GM18517 (cell line): ENCODE measurements around the gene SETD1A.

Experiments
- ATAC-seq: cut with Tn5 transposase; IDR thresholded peaks from one replicate; pipeline ENCODE4 v1.9.1; 2021; ENCODE audit warnings: mild to moderate bottlenecking, moderate library complexity; ENCODE audit not compliant: unreplicated experiment

The SETD1A gene

DNA sequence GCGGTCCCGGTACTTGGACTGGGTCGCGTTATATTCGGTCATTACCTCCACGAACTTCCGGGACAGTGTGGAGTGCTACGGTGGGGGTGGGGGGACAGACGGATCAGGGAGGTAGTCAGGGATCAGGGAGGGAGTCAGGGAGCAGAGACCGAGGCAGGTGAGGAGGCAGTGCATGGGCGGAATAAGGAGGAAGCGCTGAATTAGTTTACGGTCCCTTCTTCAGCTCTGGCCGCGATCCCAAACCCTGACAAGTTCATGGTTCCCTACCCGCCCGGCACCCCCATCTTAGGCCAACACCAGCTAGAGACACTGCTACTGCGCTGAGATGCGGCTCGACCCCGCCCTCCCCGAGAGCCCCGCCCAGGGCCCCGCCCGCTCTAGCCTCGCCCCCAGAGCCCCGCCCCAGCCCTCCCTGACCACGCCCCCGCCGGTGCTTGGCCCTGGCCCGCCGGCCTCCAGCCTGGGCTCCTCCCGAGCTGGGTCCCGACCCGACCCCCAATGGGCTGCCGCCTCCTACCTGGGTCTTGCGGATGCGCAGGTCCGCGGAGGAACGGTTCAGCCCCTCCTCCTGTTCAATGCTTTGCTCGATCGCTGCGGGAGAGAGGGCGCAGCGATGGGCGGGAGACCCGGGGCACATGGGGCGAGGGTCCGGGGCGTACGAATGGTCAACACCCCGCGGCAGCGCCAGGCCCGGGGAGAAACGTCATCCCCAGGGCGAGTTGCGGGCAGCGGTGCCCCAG, 39.6 kb downstream of the SETD1A start:
- ATAC-seq = peak; percentile 46

DNA sequence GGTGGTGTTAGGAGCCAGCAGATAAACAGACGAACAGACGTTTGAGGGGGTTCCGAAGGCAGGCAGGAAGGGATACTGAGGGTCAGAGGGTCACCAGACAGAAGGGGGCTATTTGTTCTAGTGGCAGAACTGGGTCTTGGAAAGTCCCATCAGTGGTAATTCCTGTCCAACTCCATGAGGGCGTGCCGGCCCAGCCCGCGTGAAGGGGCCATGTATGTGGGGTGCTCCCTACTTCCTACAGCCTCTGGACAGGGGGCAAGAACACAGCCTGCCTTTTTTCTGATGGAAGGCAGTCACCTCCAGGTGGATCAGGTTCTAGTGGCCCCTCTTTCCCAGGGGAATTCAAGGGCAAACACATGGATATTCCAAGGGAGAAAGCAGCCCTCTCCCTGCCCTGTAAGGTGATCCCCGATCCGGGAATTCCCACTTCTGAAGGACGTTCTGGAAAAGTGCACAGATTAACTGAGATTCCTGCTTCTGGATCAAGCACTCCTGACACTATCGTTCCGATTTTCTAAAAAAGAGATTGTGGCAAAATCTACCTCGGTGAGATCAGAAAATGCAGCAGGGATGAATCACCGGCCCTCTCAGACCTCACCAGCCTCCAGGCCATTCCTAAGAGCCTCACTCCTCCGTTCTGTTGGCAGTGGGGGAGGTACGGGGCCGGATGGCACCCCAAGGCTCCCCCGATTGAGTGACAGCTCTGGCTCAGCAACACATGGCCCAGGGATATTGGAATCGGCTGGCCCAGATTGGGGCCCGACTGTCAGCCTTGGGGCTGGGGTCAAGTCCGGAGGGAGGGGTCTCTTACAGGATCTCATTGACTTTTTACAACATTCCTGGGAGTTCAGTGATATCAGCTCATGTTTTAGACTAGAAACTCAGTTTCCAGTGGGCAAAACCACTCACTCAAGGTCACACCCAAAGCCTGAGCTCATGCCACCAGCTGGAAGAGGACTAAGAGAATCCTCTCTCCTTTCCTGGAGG, 40.5 kb downstream of the SETD1A start:
- ATAC-seq = no peak

DNA sequence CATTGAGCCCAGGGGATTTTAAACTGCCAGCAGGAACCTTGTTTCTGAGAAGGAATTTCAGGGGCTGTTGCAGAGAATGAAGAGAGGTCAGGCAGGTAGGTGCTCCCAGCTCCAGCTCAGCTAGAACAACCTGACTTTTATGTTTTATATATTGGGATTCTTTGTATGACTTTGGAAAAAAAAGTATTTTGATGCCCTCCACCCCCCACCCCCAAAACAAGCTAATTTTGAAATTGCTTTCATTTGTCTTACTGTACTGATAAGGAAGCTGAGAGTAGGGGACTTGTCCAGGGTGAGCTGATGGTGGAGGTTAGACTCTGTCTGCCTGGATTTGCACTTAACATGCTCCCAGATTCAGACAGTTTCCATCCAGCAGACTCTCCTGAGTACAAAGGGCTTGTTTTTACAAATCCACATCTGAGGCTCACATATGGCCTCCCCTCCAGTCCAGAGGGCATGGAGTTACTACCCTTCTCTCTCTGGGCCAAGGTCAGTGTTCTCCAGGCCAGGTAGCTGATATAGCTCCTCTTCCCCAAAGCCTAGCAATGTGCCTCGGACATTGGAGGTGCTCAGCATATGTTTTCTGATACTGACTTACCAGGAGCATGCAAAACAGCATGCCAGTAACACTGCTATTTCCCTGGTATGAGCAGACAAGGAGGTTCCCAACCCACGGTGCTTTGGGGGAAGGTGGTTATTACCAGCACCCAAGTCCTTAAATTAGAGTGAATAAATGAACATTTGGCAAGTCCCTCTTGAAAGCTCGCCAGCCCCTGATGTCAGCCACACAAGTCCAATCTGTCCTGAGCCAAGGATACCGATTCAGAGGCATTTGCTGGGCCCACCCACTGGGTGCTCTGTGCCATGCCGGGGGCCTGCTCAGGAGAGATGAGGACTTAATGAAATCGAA, 41.6 kb downstream of the SETD1A start:
- no peak for ATAC-seq

DNA sequence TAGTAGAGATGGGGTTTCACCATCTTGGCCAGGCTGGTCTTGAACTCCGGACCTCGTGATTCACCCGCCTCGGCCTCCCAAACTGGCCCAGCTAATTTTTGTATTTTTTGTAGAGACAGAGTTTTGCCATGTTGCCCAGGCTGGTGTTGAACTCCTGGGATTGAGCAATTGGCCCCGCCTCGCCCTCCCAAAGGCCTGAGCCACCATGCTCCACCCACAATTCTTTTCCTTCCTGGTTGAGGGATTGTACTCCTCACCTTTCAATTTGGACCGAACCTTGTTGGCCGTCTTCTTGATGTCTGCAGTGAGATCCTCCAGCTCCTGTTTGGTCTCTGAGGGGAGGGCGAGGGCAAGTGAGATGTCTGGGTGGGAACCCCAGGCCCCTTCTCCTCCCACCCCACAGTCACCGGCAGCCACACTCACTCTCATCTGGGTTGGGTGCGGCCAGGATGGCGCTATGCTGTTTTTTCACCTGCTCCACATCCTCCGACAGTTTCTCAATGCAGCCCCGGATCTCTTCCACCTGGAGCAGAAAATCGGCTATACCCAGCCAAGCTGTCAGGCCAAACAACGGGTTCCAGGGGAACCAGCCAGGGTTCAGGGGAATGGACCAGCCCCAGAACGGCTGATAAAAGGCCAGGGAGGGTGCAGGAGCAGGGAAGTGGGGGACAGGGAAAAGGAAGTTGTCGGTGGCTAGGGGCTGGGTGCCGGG, 43.3 kb downstream of the SETD1A start:
- ATAC-seq = no peak

DNA sequence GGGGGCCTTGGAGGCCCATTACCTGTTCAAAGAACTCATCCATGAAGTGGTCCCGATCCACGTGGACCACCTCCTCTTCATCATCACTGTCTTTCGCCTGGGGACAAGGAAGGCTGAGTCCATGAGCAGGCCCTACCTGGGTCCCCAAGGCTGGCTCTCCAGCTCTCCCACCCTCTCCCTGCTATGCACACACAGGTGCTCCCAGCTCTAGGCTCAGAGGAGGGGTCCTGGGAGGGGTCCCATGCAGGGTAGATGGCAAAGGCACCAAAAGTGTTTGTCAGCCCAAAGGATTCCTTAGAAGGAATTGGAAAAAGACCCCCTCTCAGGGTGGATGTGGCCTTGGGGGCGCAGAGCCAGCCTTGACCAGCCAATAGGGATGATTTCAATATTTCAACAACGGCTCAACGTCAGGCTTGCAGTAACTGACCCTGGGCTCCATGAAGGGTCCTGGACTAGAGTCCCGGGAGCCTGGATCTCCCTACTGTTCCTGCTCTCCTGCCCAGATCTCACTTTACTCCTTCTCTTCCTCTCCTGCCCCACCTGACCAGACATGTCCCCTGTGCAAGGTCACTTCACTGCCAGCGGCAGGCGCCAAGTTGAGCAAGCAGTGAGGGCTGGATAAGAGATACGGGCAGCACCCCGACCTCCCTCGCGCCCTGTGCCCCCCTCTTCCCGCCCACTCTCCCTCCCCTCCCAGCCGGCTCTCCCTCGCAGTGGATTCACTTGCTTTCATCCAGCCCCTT, 44.1 kb downstream of the SETD1A start:
- no peak for ATAC-seq

DNA sequence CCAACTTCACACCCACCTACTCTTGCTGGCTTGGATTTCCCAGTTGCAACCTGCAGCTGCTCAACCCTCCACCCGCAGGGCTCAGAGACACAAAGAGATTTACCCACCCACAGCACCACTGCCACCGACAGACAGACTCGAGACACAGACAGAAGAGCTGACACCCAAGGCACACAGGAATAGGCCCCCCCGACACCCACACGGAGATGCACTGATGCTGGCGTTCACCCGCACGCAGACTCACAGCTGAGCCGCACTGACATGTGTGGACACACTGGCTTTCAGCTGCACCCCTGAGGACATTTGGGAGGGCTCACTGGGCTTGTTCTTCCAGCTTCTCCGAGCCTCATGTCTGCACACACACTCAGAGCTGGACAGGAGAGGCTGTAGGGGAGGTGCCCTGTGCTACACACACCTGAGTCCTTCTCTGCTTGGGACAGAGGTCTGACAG, 44.7 kb downstream of the SETD1A start:
- ATAC-seq = no peak

DNA sequence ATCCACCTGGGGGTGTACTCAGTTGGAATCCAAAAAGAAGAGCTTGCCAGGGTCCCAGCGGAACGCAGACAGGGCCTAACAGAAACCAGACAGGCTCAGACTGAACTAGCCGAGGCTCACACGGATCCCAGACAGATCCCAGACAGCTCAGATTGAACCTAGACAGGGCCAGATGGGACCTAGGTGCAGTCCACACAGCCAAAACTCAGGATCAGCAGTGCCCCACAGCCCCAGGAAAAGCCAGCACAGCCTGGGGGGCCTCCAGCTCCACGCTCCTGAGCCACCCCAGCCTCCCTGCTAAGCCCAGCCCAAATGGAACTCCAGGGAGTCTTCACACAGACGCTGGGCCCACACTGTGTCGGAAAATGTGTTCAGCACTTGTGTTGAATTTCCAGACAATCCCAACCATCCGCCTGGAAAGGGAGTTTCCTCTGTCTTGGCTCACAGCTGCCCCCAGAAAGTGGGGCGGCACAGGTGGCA, 45.3 kb downstream of the SETD1A start:
- ATAC-seq = no peak

DNA sequence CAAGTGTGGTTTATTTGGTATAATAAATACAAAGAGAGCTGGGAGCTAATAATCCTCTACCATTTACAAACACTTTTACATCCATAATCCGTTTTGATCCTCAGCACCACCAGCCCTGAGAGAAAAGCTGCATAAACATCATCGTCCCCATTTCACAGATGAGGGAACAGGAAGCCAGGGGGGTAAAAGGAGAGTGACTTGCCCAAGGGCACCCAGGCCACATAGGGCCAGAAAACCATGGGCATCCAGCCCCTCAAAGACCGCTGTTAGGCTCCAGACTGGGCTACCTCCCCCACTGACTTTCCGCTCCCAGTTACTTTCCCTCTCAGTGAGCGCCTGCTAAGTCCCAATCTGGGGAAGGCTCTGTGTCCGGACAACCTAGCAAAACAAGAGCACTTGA, 46.2 kb downstream of the SETD1A start:
- no peak for ATAC-seq

DNA sequence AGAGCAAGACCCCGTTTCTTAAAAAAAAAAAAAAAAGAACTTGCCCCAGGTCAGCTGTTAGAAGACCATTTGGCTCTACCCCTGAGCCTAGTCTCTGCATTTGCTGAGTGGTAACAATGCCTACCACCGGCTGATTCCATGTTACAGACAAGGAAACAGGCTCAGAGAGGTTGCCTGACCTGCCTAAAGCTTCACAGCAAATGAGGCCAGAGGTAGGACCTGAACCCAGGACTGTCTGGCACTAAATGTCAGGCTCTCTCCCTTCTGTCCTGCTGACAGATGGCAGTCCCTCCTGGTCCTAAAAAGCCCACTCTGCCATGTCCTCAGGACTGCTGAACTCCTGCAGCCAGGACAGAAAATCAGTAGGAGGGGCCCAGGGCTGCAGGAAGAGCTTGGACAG, 47.1 kb downstream of the SETD1A start:
- no peak for ATAC-seq

DNA sequence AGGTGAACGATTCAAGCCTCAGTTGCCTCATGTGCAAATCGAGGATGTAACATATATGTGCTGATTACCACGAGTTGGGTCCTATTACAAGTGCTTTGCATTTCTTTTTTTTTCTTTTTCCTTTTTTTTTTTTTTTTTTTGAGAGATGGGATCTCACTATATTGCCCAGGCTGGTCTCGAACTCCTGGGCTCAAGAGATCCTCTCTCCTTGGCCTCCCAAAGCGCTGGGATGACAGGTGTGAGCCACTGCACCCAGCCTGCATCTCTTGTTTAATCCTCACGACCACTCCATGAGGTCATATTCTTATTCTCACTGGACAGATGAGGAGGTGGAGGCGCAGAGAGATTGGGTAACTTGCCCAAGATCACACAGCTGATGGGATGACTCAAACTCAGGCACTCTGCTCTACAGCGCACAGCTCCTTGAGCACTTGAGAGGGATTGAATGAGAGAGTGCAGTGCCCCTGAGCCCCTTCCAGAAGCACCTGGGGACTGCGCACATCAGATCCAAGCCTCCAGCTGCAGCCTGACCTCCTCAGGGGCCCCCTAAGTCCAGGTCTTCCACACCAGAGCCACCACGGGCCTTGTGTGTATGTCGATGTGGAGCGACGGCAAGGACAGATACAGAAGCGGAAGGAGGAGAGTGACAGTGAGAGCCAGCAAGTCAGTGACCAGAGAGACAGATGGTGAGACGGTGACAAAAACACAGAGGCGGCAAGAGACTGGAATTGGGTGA, 48.0 kb downstream of the SETD1A start:
- no peak for ATAC-seq

DNA sequence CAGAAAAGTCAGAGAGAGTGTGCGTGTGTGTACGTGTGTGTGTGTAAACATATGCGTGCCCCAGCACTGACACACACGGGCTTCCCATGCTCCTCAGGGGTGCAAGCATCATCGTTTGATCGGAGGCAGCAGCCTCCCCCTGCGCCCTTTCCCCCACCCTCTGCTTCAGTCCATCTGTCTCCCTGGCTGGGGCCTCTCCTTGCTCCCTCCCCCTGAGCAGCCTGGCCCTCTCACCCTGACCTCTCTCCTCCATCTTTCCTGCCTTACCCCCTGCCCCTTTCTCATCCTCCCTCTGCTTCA, 48.5 kb downstream of the SETD1A start:
- ATAC-seq = no peak

DNA sequence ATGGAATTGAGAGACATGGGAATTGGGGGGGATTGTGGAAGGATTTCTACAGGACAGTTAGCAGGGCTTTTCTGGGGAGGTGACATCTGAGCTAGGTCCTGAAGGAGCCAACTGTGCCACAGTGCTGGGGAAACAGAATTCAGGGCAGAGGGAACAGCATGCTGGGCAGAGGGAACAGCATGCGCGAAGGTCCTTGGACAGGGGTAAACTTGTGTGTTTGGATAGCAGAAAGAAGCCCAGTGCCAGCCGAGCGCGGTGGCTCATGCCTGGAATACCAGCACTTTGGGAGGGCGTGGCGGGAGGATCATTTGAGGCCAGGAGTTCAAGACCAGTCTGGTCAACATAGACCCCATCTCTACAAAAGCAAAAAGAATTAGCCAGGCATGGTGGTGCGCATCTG, 49.0 kb downstream of the SETD1A start:
- no peak for ATAC-seq

DNA sequence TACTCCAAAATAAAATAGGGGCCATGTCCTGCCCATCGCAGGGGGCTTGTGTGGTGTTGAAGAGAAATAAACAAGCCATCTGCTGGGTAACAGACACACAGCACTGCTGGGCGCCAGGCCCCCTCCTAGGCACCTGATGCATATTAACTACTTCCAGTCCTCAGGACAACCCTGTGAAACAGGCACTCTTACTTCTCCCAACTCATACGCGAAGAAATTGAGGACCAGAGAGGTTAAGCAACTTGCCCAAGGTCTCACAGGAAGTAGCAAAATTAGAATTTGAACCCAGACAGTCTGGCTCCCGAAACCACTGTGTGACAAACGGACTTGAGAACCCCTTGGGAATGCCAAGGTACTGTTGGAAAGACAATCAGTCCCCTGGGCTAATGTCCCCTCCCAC, 50.1 kb downstream of the SETD1A start:
- ATAC-seq = no peak

DNA sequence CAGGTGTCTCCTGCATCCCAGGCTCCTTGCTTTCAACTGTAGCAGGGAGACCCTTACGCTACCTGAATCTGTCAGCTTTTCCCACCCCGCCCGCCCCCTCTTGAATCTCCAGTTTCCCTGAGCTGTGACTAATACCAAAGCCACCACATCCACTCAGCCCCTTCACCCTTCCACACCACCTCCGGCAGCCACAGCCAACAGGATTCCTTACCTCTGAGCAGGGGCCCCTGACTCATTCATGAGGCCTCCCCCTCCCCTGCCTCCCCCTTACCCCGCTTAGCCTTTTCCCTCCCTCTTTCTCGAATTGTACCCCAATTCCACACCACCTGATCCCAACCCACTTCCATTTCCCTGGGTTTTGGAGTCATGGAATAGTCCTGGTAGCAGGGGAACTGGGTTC, 50.6 kb downstream of the SETD1A start:
- no peak for ATAC-seq

DNA sequence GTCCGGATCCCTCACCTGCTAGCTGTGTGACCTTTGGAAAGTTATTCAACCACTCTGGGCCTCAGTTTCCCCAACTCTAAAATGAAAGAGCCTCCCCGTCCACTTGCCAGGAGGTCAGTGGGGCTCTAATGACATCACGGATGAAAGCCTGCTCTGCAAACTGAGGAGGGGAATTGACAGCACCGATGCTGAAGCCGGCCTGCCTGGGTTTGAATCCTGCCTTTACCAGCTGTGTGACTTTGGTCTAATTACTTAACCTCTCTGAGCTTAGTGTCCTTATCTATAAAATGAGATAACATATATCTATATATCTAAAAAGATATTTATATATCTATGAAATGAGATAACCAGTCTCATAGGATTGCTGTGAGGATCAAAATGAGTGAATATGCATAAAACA, 51.0 kb downstream of the SETD1A start:
- ATAC-seq = no peak

DNA sequence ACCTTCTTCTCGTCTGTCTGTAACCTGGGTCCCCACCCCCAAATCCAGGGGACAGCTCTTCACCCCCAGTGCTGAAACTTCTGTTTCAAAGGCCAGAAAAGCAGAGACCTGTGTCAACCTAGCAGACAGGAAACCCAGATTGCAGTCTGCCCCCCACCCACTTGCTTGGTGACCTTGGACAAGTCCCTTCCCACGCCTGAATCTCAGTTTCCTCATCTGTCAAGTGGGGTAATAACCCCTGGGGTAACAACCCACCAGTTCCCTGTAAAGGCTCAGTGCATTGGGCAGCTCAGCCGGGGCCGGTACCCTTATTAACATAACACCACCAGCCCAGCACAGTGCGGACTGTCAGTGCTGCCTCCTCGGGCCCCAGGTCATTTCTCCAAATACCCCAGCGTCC, 51.6 kb downstream of the SETD1A start:
- no peak for ATAC-seq

DNA sequence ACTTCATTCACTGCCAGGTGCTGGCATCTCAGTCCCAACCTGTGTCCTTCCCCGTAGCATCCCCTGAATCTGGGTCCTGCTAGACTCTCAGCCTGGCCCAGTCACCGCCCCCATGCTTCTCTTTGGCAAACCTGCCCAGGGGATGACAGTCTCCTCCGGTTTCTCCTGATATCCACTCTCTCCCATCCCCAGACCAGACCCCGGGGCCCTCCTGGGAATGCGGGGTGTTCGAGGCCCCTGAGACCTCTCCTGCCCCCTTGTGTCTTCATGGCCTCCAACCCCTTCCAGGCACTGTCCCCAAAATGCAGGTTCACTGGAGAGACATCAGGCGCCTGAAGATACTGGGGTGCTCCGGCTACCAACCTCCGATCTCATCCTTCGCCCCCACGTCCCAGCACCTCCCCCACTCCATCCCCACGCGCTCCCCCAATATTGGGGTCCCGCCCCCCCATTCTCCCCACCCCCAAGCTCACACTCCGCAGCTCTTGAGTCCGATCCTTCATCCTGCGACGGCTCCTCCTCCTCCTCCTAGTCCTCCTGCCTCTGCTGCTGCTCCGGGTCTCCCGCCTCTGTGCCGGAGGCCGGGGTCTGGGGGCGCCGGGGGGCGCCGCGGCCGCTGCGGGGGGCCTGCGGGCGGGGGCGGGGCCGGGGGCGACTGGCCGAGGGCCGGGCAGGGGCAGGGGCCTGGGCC, 52.5 kb downstream of the SETD1A start:
- no peak for ATAC-seq

DNA sequence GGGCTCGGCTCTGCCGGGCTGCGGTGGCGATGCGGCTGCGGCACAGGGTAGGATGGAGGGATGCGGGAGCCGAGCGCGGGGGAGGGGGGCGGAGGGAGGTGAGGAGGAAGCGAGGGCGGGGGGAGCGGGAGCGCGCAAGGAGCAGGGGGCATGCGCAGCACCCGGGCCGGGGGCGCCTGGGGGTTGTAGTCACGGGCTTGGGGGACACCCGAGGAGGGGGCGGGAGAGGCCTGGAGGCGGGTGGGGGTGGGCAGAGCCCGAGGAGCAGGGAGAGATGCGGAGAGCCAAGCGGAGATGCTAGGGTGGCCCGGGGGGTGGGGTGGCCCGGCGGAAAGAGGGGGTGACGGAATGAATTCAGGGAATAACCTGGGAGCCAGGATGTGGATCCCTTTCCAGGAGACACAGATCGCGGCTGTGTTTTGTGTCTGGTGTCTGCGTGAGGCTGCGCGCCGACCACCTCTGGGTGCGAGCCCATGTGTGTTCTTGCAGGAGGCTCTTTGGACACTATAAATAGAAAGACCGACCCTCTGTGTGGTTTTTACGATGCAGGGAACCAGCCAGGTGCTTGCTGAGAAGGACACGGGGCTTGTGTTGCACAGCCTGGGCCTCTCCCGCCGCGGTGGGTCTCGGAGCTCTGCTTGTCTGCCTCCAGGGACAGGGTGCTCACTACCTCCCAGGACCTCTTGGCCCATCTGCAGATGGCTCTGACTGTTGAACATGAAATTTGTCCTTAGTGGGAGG, 53.2 kb downstream of the SETD1A start, which contains the start of gene STX1B:
STX1B (minus strand) TSS at position 54 of the 741 bp plus-strand sequence. CDS start 242 bp downstream, outside the sequence.
- ATAC-seq = no peak
